Pancreas (tissue), 10 donors: Measurements from ENCODE around the gene CEACAM1. TPM values are rescaled to one million over a fixed set of nuclear protein-coding genes. Genes with fewer than 3 reads are reported as not detected.

Experiments
- ATAC-seq, 4 donors: fragments of 200-7000 bp; cut with Tn5 transposase; one replicate each; pipeline versions ENCODE4 v1.8.0 to v1.9.1; 2020; ENCODE audit warnings: mild to moderate bottlenecking in 4 of 4, moderate library complexity in 4 of 4
- DNase-seq, 6 donors: peaks; one replicate each; pipeline ENCODE4 v3.0.0-alpha.2; 2020
- FAIRE-seq: peaks from 2 replicates; lab custom pipeline; 2012; peaks lifted over from hg19 to GRCh38; lab: Jason Lieb, UNC
- H3K27ac ChIP-seq, 4 donors: fragments of 200-600 bp; sonication (generic); 1 replicate in 3 of 4; 2 replicates in 1 of 4; pipeline versions ENCODE4 v1.5.0 to v1.8.0; 2020
- H3K27me3 ChIP-seq, 4 donors: fragments of 200-600 bp; one replicate each; pipeline ENCODE4 v1.8.0; 2021
- H3K36me3 ChIP-seq, 3 donors: fragments of 200-600 bp; sonication (generic) in 1 of 3; one replicate each; pipeline versions ENCODE4 v1.5.0 to v1.8.0; 2020 to 2021
- H3K4me1 ChIP-seq, 3 donors: fragments of 200-600 bp; one replicate each; pipeline ENCODE4 v1.8.0; 2021
- H3K4me3 ChIP-seq, 4 donors: fragments of 200-600 bp; sonication (generic) in 2 of 4; one replicate each; pipeline versions ENCODE4 v1.5.0 to v1.8.0; 2020 to 2021
- H3K9me3 ChIP-seq, 4 donors: fragments of 200-600 bp; one replicate each; pipeline ENCODE4 v1.8.0; 2021
- WGBS, 2 donors: extraction: QIAGEN DNeasy Blood & Tissue Kit; methylation state at CpG; one replicate each; pipeline ENCODE4 v1.1.7; 2013; 5-methylcytosine and 5-hydroxymethylcytosine counted together
- intact Hi-C, 3 donors: fragments of 100-400 bp; cut with DNase I; formaldehyde crosslinking; loops; one replicate each; pipeline versions ENCODE4 v1.11.1 to v1.14.2; 2022
- polyA plus RNA-seq, 2 donors: library from polyadenylated mRNA; stranded (reverse); fragments of 200-250 nt; gene quantifications; one replicate each; pipeline ENCODE4 v1.2.3, GENCODE V29; 2013
- total RNA-seq, 6 donors: library from RNA; stranded (reverse); fragmentation: NEBNext Ultra II Directional in 4 of 6; extraction: Animal tissue kit (Norgen Biotek cat#: 25700) in 4 of 6; gene quantifications; one replicate each; pipeline versions ENCODE4 v1.2.1 to v1.2.4, GENCODE V29; 2021 to 2023
- TF ChIP-seq, protein P1 (sequence below), 4 donors: fragments of 200-600 bp; sonication (generic) in 3 of 4; IDR thresholded peaks; one replicate each; pipeline versions ENCODE4 v1.5.0 to v1.8.0; 2021; ENCODE audit warnings: antibody characterized with exemption in 4 of 4
- donor health status: healthy with polysubstance abuse.
- donor health status: DM: no; HTN: no; CAD: no; lungs with moderate emphysema.
- donor health status: DM: no; HTN: no; CAD: no.
- donor health status: control.
- donor health status: control.
- donor health status: Bipolar disorder and iron deficiency.
- donor health status: DM: yes; HTN: yes; CAD: no.
- donor health status: DM: no; HTN: no; CAD: no.
- donor health status: DM: no; HTN: no; CAD: no.
- donor health status: DM: yes; HTN: yes; CAD: no.

CEACAM1 gene
- total and polyA plus RNA-seq, 8 donors = 1.3 to 7.2 (median 1.9) TPM

DNA sequence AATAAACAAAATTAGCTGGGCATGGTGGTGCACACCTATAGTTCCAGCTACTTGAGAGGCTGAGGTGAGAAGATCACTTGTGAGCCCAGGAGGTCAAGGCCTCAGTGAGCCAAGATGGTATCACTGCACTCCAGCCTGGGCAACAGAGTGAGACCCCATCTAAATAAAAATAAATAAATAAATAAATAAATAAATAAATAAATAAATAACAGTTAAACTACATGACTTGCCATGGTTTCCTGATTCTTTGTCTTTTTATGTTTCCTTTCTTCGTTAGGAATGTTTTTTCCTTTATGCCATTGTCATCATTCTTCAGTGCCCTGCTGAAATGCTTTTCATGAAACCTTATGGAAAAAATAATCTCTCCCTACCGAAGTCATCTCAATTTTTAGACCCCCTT, 50.3 kb downstream of the CEACAM1 start:
- intact Hi-C loops = no loop called here
- Histone ChIP-seq H3K4me1 (peaks cover 0 to 12% (median 6%) of the 10 kb centered on the region in 3 donors), H3K27me3 (no peaks in the 10 kb centered on the region), H3K36me3 (no peaks in the 10 kb centered on the region), H3K4me3 (no peak overlapping the region), H3K9me3 (no peaks in the 10 kb centered on the region), H3K27ac (no peak overlapping the region)
- no peak for FAIRE-seq
- 85 to 94% methylated on average over 2 of the region's 2 CpGs for WGBS, 2 donors
- ATAC-seq = no peak
- TF ChIP-seq, protein P1, sequence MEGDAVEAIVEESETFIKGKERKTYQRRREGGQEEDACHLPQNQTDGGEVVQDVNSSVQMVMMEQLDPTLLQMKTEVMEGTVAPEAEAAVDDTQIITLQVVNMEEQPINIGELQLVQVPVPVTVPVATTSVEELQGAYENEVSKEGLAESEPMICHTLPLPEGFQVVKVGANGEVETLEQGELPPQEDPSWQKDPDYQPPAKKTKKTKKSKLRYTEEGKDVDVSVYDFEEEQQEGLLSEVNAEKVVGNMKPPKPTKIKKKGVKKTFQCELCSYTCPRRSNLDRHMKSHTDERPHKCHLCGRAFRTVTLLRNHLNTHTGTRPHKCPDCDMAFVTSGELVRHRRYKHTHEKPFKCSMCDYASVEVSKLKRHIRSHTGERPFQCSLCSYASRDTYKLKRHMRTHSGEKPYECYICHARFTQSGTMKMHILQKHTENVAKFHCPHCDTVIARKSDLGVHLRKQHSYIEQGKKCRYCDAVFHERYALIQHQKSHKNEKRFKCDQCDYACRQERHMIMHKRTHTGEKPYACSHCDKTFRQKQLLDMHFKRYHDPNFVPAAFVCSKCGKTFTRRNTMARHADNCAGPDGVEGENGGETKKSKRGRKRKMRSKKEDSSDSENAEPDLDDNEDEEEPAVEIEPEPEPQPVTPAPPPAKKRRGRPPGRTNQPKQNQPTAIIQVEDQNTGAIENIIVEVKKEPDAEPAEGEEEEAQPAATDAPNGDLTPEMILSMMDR (IDR thresholded peaks at IDR 0.05) = no peak
- DNase-seq = no peak

DNA sequence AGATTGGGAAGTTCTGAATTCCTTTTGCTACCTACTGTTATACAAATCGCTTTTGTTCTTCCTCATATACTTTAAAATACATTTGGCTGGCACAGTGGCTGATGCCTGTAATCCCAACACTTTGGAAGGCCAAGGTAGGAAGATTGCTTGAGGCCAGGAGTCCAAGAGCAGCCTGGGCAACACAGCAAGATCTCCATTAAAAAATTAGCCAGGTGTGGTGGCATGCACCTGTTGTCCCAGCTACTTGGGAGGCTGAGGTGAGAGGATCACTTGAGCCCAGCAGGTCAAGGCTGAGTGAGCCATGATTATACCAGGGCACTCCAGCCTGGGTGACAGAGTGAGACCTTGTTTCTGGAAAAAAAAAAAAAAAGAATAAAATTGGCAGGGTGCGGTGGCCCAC, 51.2 kb downstream of the CEACAM1 start:
- FAIRE-seq (no peak), ATAC-seq (no peak), DNase-seq (no peak)
- intact Hi-C loops = no loop called here
- peaks cover 0 to 12% (median 6%) of the 10 kb centered on the region in 3 donors for H3K4me1 ChIP-seq
- TF ChIP-seq, protein P1 (IDR thresholded peaks at IDR 0.05) = no peak
- no peaks in the 10 kb centered on the region for H3K36me3 ChIP-seq
- no peaks in the 10 kb centered on the region for H3K9me3 ChIP-seq
- no peaks in the 10 kb centered on the region for H3K27me3 ChIP-seq
- WGBS, 2 donors = 94% methylated on average over 2 of the region's 2 CpGs
- no peak overlapping the region for H3K27ac ChIP-seq
- H3K4me3 ChIP-seq = no peak overlapping the region

DNA sequence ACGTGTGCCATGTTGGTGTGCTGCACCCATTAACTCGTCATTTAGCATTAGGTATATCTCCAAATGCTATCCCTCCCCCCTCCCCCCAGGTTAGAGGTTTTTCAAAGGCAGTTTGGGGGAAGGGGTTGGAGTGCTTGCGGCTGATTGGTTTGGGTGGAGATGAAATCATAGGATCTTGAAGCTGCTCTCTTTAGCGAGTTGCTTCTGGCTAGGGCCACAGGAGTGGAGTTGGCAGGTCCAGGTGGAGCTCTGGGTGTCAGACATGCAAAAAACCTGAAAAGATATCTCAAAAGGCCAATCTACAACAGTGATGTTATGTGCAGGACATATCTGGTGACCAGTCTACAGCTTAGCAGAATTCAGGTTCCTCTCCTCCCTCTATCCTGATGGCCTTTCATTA, 52.9 kb downstream of the CEACAM1 start:
- intact Hi-C loops = no loop called here
- Histone ChIP-seq H3K27me3 (no peaks in the 10 kb centered on the region), H3K4me1 (peaks cover 0 to 1% (median 0%) of the 10 kb centered on the region in 3 donors), H3K9me3 (no peaks in the 10 kb centered on the region), H3K27ac (no peak overlapping the region), H3K4me3 (no peak overlapping the region), H3K36me3 (no peaks in the 10 kb centered on the region)
- ATAC-seq (no peak), DNase-seq (no peak), FAIRE-seq (no peak)
- TF ChIP-seq, protein P1 (IDR thresholded peaks at IDR 0.05) = no peak
- WGBS, 2 donors = 70 to 85% methylated on average over 2 to 4 of the region's 4 CpGs

DNA sequence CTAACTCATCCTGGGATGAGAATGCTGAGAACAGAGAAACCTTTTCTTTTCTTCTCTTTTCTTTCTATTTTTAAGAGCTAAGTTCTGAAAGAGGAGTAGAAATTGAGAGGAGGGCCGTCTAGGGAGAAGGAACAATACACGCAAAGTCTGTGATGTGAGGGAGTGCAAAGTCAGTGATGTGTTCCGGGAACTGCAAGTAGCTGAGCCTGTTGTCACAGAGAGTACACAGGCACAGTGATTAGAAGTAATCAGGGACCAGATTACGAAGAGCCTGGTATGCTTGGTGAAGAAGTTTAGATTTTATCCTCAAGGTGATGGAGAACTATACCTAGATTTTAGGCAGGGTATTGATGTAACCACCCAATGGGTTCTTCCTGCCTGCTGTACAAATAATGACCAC, 53.5 kb downstream of the CEACAM1 start:
- 65 to 67% methylated on average over 4 of the region's 4 CpGs for WGBS, 2 donors

DNA sequence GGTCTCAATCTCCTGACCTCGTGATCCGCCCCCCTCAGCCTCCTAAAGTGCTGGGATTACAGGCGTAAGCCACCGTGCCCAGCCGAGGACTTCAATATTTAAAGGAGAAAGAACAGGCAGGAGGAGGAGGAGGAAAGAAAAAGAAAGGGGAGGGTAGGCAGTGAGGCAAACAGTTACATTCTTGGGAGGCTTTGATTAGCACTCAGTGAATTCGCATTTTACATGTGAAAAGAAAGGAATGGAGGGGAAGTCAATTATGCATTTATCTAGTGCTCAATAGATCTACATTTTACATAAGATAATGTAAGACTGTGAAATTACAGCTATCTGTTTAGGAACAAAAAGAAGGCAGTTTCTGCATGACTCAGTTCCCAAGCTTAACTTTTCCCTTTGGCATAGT, 54.6 kb downstream of the CEACAM1 start:
- WGBS, 2 donors = 72 to 77% methylated on average over 6 of the region's 6 CpGs
- TF ChIP-seq, protein P1 (IDR thresholded peaks at IDR 0.05) = no peak
- no peaks in the 10 kb centered on the region for H3K9me3 ChIP-seq
- no peak overlapping the region for H3K27ac ChIP-seq
- no peaks in the 10 kb centered on the region for H3K4me1 ChIP-seq
- no peaks in the 10 kb centered on the region for H3K27me3 ChIP-seq
- no peak for ATAC-seq
- FAIRE-seq = no peak
- H3K4me3 ChIP-seq = no peak overlapping the region
- no peak for DNase-seq
- no peaks in the 10 kb centered on the region for H3K36me3 ChIP-seq
- intact Hi-C loops = no loop called here

More for the DNA sequence above, 53.5 kb downstream of the CEACAM1 start:
- Histone ChIP-seq H3K4me3 (no peak overlapping the region), H3K9me3 (no peaks in the 10 kb centered on the region), H3K4me1 (no peaks in the 10 kb centered on the region), H3K36me3 (no peaks in the 10 kb centered on the region), H3K27ac (no peak overlapping the region), H3K27me3 (no peaks in the 10 kb centered on the region)
- intact Hi-C loops = no loop called here
- TF ChIP-seq, protein P1 (IDR thresholded peaks at IDR 0.05) = no peak
- no peak for ATAC-seq
- no peak for DNase-seq
- FAIRE-seq = no peak
